IMR-90 (cell line): ENCODE data around the gene TMC1.

ENCODE experiments used
- CHD1 ChIP-seq: IDR thresholded peaks from 2 replicates; pipeline ENCODE4 v1.6.1; 2012; ENCODE audit warnings: low read depth, low read length, improper control_type of control experiment
- CTCF ChIP-seq: conservative IDR thresholded peaks from 2 replicates; pipeline ENCODE4 v1.5.1; 2012; ENCODE audit warnings: mild to moderate bottlenecking, low read depth, low read length, improper control_type of control experiment
- FOS ChIP-seq: fragments of 150-350 bp; IDR thresholded peaks from 2 replicates; pipeline ENCODE4 v1.6.1; 2016; ENCODE audit warnings: low read depth, low read length
- MXI1 ChIP-seq: IDR thresholded peaks from 2 replicates; pipeline ENCODE4 v1.6.1; 2012; ENCODE audit warnings: low read depth, mild to moderate bottlenecking, low read length, moderate library complexity, borderline replicate concordance
- NFE2L2 ChIP-seq: fragments of 150-350 bp; IDR thresholded peaks from 2 replicates; pipeline ENCODE4 v1.6.1; 2016; ENCODE audit warnings: low read depth, mild to moderate bottlenecking, low read length
- POLR2A ChIP-seq: IDR thresholded peaks from 2 replicates; pipeline ENCODE4 v1.6.1; 2012; ENCODE audit warnings: mild to moderate bottlenecking, low read depth, low read length
- RAD21 ChIP-seq: IDR thresholded peaks from 2 replicates; pipeline ENCODE4 v1.6.1; 2012; ENCODE audit warnings: low read length, improper control_type of control experiment
- RFX5 ChIP-seq: IDR thresholded peaks from 2 replicates; pipeline ENCODE4 v1.8.0; 2012; ENCODE audit warnings: low read depth, mild to moderate bottlenecking, low read length, moderate library complexity
- SMC3 ChIP-seq: fragments of 150-350 bp; IDR thresholded peaks from 2 replicates; pipeline ENCODE4 v1.6.1; 2016; ENCODE audit warnings: low read depth, mild to moderate bottlenecking, antibody characterized with exemption, low read length, moderate library complexity
- USF2 ChIP-seq: fragments of 150-350 bp; IDR thresholded peaks from 2 replicates; pipeline ENCODE4 v1.6.1; 2017; ENCODE audit warnings: mild to moderate bottlenecking, antibody characterized with exemption, low read length, low read depth

GRCh38 chr9:72622186-72622585 is 100.8 kb downstream of the TMC1 start:
- TF ChIP-seq USF2 (no peak), CTCF (no peak), POLR2A (no peak), RFX5 (no peak), CHD1 (no peak), MXI1 (no peak), RAD21 (no peak), SMC3 (no peak), FOS (no peak), NFE2L2 (no peak)
